Hindlimb muscle (tissue), 1 donor: ENCODE results near the gene MRPS2. TPM values are rescaled to one million over a fixed set of nuclear protein-coding genes. Genes with fewer than 3 reads are reported as not detected.
"Not testable (repeated sequence)": the region's sequence is repeated elsewhere in the genome, so short reads cannot be mapped to it uniquely, and the experiment has no call there.

ENCODE experiments used
- DNase-seq: peaks from one replicate; pipeline ENCODE4 v3.0.0-alpha.2; 2013
- polyA plus RNA-seq: library from polyadenylated mRNA; unstranded; fragments of 120-200 nt; gene quantifications from one replicate; pipeline ENCODE4 v1.2.1, GENCODE V29; 2013; ENCODE audit not compliant: insufficient read length

Gene MRPS2
- polyA plus RNA-seq, 1 donor: 38.3 TPM

DNA sequence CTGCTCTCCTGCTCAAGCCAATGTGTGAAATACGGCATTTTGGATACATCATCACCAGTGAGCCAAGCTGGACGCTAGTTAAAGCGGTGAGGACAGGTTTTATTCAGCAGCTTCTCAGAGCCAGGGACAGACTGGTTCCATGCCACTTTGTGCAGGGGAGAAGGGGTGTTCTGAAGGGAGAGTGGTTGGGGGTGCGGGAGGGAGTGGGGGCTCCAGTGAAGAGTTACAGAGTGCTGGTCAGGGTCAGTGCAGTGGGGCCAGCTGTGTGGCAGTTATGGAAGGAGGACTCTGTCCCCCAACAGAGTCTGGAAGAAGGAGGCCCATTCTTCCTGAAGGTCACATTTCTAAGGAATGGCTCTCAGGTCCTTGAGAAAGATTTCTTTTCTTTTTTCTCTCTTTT is 34.3 kb downstream of the MRPS2 start:
- not testable (repeated sequence) for DNase-seq

DNA sequence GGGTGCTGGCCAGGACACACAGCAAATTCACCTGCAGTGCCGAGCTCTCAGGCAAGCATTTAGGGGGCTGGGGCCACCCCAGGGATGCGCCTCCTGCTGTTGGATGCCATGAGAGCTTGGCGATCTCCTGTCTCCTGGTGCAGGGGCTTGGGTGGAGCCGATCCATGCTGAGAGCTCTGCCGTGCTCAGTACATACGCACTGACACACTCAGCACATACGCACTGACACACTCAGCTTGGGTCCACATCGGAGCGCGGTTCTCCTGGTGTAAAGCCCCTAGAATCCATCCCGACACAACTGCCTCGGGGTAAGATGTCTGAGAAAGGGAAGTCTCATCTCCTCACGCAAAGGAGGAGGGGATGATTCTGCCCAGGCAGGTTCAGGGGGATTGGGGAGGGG is 35.1 kb downstream of the MRPS2 start:
- not testable (repeated sequence) for DNase-seq

GRCh38 chr9:135536216-135536615 is 35.7 kb downstream of the MRPS2 start:
- DNase-seq: no peak

GRCh38 chr9:135543262-135543894 is 42.9 kb downstream of the MRPS2 start:
- not testable (repeated sequence) for DNase-seq

DNA sequence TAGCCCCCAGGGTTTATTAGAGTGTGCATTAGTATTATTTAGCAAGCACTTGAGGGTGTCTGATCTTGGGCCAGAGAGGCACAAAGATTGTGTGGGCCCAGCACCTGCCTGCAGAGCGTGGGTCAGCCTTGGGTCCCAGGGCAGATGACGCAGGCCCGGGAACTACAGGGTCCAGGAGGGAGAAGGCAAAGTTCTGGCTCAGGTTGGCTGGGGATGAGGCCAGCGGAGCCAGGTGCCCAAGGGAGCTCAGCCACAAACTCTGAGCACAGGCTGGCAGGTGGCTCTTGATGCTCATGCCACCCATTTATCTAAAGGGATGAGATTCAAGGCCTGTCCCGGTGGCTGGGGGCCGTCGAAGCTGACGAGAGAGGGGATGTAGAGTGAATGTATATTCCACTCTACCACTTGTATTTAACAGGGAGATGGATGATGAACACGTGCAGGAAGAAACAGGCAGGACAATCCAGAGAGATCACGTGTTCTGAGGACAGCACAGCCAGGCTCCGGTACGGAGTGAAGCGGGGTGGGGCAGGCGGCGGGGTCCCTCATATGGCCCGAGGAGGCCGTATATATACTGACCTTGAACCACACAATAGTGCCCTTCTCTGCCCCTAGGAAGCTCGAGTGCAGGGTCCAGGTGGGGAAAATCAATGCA is 44.6 kb downstream of the MRPS2 start:
- DNase-seq: no peak

DNA sequence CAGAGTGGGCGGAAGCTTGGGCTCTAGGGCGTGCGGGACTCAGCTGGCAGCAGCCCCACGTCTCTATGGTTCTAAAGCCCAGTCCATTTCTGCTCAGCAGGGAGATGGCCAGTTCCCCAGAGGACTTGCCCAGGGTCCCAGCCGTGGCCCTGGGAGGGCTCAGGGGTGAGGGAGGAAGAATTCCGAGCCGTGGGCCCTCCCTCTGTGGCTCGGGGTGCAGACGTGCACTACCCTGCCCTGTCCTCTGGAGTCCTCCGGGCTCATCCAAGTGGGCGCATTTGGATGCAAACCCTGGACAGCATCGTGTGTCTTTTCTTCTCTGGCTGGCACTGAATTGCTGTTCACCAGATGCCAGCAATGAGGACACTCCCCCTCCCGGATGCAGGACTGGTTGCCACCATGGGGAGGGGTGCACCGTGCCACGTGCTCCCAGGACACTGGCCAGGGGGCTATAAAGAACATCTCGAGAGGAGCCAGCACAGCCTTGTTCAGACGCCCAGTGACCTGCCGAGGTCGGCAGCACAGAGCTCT is 45.2 kb downstream of the MRPS2 start, which contains the start of gene OBP2A:
Gene OBP2A (plus strand): TSS at position 481 of the 531 bp plus-strand sequence. CDS start 55 bp downstream, outside the sequence.
- not testable (repeated sequence) for DNase-seq

DNA sequence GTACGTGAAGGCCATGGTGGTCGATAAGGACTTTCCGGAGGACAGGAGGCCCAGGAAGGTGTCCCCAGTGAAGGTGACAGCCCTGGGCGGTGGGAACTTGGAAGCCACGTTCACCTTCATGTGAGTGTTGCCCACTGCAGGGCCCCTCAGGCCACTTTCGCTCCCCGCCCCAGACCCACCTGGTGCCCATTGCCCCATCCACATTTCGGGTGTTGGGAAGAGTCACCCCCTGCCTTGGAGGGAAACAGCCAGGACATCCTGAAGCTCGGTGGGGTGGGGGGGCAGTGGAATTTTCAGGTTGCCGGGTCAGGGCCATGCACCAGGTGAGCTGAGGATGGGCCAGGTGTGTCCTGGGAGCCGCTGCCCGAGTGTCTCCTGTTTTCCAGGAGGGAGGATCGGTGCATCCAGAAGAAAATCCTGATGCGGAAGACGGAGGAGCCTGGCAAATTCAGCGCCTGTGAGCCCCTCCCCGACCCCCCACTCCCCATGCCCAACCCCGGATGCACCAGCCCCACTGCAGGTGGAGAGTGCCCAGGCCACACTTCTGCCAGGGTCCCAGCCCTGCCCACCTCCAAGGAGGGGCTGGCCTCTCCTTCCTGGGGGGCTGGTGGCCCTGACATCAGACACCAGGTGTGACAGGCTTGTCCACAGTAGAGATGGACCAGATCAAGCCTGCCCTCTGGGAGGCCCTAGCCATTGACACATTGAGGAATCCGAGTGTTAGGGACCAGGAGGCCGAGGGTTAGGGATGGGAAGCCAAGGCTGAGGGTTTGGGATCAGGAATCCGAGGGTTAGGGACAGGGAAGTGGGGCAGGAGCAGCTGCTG is 46.5 kb downstream of the MRPS2 start:
- not testable (repeated sequence) for DNase-seq

DNA sequence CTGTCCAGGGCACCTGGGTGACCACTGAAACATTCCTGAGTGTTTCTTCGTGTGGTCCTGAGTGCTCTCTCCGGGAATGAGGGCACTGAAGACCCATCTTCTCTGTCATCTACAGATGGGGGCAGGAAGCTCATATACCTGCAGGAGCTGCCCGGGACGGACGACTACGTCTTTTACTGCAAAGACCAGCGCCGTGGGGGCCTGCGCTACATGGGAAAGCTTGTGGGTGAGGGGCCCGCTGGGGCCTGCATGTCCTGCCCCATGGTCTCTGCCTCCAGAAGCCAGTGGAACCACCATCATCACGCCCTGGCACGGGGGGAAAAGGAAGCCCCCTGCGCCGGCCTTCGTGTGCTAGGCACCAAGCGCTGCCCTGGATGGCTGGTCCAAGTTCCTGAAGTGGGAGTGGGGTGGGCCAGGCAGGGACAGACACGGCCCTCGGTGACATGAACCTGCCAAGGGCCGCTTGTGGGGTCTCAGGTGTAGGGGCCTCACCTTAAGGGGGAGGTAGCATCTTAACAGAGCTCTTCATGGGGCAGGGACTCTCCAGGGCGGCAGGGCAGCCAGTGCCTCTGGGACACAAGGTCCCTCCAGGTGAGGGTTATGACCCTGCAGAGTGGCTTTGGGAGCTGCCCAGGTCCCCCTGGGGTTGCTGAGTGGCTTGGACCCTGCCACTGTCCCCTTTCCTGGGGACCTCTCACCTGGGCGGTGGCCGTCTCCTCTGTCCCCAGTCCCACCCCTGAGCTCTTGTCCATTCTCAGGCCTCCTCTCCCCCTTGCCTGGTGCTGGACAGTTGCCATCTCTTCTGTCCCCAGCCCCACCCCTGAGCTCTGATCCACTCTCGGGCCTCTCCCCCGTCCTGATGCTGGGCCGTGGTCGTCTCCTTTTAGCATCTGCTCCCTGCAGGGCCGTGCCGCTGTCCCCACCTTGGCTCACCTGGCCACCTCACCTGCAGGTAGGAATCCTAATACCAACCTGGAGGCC is 47.6 kb downstream of the MRPS2 start:
- no peak for DNase-seq

DNA sequence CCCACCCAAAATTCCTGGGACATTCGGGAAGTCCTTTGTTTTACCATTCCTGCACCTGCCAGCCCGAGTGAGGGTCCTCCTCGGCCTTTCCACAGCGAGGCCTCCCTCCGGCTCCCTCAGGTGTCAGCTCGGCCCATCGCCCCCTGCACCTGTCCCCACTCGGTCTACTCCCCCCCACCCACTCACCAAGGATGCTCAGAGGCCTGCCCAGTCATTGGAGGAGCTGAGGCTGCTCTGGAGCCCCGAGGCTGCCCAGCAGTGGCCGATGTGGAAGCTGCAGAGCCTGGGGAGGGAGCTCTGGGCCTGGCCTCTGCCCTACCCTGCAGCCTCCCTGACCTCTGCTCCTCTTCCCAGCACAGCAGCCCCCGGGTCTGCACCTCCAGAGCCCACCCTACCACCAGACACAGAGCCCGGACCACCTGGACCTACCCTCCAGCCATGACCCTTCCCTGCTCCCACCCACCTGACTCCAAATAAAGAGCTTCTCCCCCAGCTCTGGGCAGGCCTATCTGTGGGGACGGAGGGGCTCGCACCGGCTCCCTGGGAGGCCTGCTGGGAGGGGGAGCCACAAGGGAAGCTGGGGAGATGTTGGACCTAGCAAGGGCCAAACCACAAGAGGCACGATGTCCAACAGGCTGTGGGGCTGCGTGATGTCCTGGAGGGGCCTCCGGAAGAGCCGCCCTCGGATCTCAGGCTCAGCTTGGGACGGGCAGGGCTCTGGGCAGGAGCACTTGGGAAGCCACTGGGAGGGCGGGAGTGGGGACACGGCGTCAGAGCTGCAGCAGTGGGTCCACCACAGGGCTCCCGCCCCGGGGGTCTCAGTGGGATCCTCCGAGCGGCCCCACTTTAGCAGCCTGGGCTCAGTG is 49.2 kb downstream of the MRPS2 start:
- DNase-seq: not testable (repeated sequence)

GRCh38 chr9:135550344-135550918 is 49.9 kb downstream of the MRPS2 start:
- DNase-seq: no peak

DNA sequence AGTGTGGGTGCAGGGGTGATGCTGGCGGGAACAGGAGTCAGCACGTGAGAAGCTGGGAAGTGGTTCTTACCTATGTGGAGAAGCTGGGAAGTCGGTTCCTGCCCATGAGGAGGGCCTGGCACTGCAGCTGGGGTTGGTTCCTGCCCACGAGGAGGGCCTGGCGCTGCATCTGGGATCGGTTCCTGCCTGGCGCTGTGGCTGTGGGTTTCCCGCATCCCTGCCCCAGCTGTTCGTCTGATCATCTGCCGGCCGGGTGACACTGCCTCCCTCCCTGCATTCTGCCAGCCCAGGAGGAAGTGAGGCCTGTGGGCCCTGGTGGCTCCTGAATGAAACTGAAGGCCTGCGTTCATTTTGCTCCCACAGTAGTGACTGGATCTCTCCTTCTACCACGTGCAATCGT is 50.5 kb downstream of the MRPS2 start:
- DNase-seq: no peak

GRCh38 chr9:135551456-135551855 is 51.0 kb downstream of the MRPS2 start:
- no peak for DNase-seq

GRCh38 chr9:135552021-135552697 is 51.7 kb downstream of the MRPS2 start:
- no peak for DNase-seq

- no peak for DNase-seq
These were observed 52.3 kb downstream of the MRPS2 start for GRCh38 chr9:135552698-135553171.

Other genes with a start within 250 kb of the MRPS2 start
- gene PPP1R26, start 20.9 kb upstream of the MRPS2 start, polyA plus RNA-seq: 14.3 TPM
- gene LCN1, start 20.8 kb downstream of the MRPS2 start, polyA plus RNA-seq: not detected
- gene OBP2A, start 45.4 kb downstream of the MRPS2 start, polyA plus RNA-seq: not detected
- not detected for gene PAEP, start 61.1 kb downstream of the MRPS2 start, polyA plus RNA-seq
- not detected for gene GLT6D1, start 138.9 kb downstream of the MRPS2 start, polyA plus RNA-seq
- gene LCN9, start 162.6 kb downstream of the MRPS2 start, polyA plus RNA-seq: not detected
- gene SOHLH1, start 198.8 kb downstream of the MRPS2 start, polyA plus RNA-seq: 0.13 TPM
- 16.8 TPM for gene KCNT1, start 201.5 kb downstream of the MRPS2 start, polyA plus RNA-seq